Upper lobe of left lung (tissue), 6 donors: ENCODE results near the gene SIGLEC1. TPM values are rescaled to one million over a fixed set of nuclear protein-coding genes. Genes with fewer than 3 reads are reported as not detected.

ENCODE experiments used
- ATAC-seq, 2 donors: fragments of 200-7000 bp; cut with Tn5 transposase; one replicate each; pipeline ENCODE4 v1.9.1; 2022; ENCODE audit warnings: mild to moderate bottlenecking in 2 of 2, moderate library complexity in 2 of 2; ENCODE audit not compliant: low FRiP score in 2 of 2
- DNase-seq, 2 donors: peaks; one replicate each; pipeline ENCODE4 v3.0.0-alpha.2; 2019 to 2020
- H3K27ac ChIP-seq, 4 donors: fragments of 200-600 bp; sonication (generic); one replicate each; pipeline ENCODE4 v1.5.1; 2016 to 2019
- H3K27me3 ChIP-seq, 4 donors: fragments of 200-600 bp; sonication (generic); one replicate each; pipeline ENCODE4 v1.5.1; 2017 to 2019
- H3K36me3 ChIP-seq, 4 donors: fragments of 200-600 bp; sonication (generic); one replicate each; pipeline ENCODE4 v1.5.1; 2016 to 2019
- H3K4me1 ChIP-seq, 4 donors: fragments of 200-600 bp; sonication (generic); one replicate each; pipeline ENCODE4 v1.5.1; 2018 to 2019
- H3K4me3 ChIP-seq, 4 donors: fragments of 200-600 bp; sonication (generic); one replicate each; pipeline ENCODE4 v1.5.1; 2017 to 2019; ENCODE audit warnings: mild to moderate bottlenecking in 2 of 4, moderate library complexity in 1 of 4
- H3K9me3 ChIP-seq, 4 donors: fragments of 200-600 bp; sonication (generic); one replicate each; pipeline ENCODE4 v1.5.1; 2018 to 2019
- EP300 ChIP-seq, 4 donors: sonication (generic); formaldehyde crosslinking; IDR thresholded peaks; one replicate each; pipeline ENCODE4 v1.5.1; 2017; ENCODE audit warnings: antibody characterized with exemption in 4 of 4, control low read depth in 2 of 4
- POLR2A ChIP-seq, 4 donors: fragments of 450-650 bp; IDR thresholded peaks; one replicate each; pipeline ENCODE4 v1.5.1; 2016 to 2017; ENCODE audit warnings: antibody characterized with exemption in 4 of 4, mild to moderate bottlenecking in 2 of 4
- POLR2AphosphoS5 ChIP-seq, 2 donors: sonication (generic); formaldehyde crosslinking; IDR thresholded peaks; one replicate each; pipeline ENCODE4 v1.5.1; 2017; ENCODE audit warnings: antibody characterized with exemption in 2 of 2
- WGBS, 2 donors: methylation state at CpG; one replicate each; pipeline ENCODE4 v1.1.5; 2017 to 2018; 5-methylcytosine and 5-hydroxymethylcytosine counted together
- total RNA-seq, 6 donors: library from RNA; depleted of rRNA in 4 of 6; stranded (reverse); fragments of >200 nt in 4 of 6; gene quantifications; one replicate each; pipeline versions ENCODE4 v1.1.0 to v1.2.1, GENCODE V29; 2016 to 2021
- TF ChIP-seq, protein P1 (sequence below), 6 experiments: fragments of 450-650 bp in 4 of 6; fragments of 200-600 bp in 2 of 6; sonication (generic) in 2 of 6; IDR thresholded peaks; one replicate each; pipeline ENCODE4 v1.5.1; 2016 to 2019; ENCODE audit warnings: antibody characterized with exemption in 6 of 6
- donor health status: DM: no; HTN: no; CAD: no; lungs with moderate emphysema.
- donor health status: DM: no; HTN: yes; CAD: no; lungs with severe emphysema.

Gene SIGLEC1
- total RNA-seq, 6 donors from 2014 or later: 14.4 to 69.9 (median 60.7) TPM

GRCh38 chr20:3678856-3679720 lies 33.3 kb downstream of the SIGLEC1 start:
- DNase-seq (no peak), ATAC-seq (no peak)
- Histone ChIP-seq H3K4me1 (peaks cover 15 to 25% (median 22%) of the 10 kb centered on the region in 4 donors), H3K9me3 (no peaks in the 10 kb centered on the region), H3K27ac (peak overlapping the region; percentile 19 to 65 (median 24)), H3K4me3 (no peak overlapping the region), H3K27me3 (peaks cover 0 to 19% (median 9%) of the 10 kb centered on the region in 4 donors), H3K36me3 (no peaks in the 10 kb centered on the region)
- WGBS, 2 donors: 85 to 87% methylated on average over 14 of the region's 14 CpGs
- TF ChIP-seq EP300 (IDR thresholded peaks at IDR 0.05) (no peak), POLR2A (IDR thresholded peaks at IDR 0.05) (no peak), POLR2AphosphoS5 (IDR thresholded peaks at IDR 0.05) (no peak)
- TF ChIP-seq, protein P1, sequence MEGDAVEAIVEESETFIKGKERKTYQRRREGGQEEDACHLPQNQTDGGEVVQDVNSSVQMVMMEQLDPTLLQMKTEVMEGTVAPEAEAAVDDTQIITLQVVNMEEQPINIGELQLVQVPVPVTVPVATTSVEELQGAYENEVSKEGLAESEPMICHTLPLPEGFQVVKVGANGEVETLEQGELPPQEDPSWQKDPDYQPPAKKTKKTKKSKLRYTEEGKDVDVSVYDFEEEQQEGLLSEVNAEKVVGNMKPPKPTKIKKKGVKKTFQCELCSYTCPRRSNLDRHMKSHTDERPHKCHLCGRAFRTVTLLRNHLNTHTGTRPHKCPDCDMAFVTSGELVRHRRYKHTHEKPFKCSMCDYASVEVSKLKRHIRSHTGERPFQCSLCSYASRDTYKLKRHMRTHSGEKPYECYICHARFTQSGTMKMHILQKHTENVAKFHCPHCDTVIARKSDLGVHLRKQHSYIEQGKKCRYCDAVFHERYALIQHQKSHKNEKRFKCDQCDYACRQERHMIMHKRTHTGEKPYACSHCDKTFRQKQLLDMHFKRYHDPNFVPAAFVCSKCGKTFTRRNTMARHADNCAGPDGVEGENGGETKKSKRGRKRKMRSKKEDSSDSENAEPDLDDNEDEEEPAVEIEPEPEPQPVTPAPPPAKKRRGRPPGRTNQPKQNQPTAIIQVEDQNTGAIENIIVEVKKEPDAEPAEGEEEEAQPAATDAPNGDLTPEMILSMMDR (IDR thresholded peaks at IDR 0.05): no peak

- Histone ChIP-seq H3K9me3 (no peaks in the 10 kb centered on the region), H3K27ac (peak overlapping the region in 2 of 4 donors; percentile 25 to 65), H3K36me3 (no peaks in the 10 kb centered on the region), H3K4me1 (peaks cover 17 to 29% (median 22%) of the 10 kb centered on the region in 4 donors), H3K4me3 (no peak overlapping the region), H3K27me3 (peaks cover 0 to 27% (median 14%) of the 10 kb centered on the region in 4 donors)
- 33 to 63% methylated on average over 1 to 2 of the region's 2 CpGs for WGBS, 2 donors
- DNase-seq: no peak
- no peak for ATAC-seq
- TF ChIP-seq POLR2A (IDR thresholded peaks at IDR 0.05) (no peak), EP300 (IDR thresholded peaks at IDR 0.05) (no peak), POLR2AphosphoS5 (IDR thresholded peaks at IDR 0.05) (no peak)
- TF ChIP-seq, protein P1 (IDR thresholded peaks at IDR 0.05): no peak
These were observed 34.2 kb downstream of the SIGLEC1 start for GRCh38 chr20:3678198-3678597.

DNA sequence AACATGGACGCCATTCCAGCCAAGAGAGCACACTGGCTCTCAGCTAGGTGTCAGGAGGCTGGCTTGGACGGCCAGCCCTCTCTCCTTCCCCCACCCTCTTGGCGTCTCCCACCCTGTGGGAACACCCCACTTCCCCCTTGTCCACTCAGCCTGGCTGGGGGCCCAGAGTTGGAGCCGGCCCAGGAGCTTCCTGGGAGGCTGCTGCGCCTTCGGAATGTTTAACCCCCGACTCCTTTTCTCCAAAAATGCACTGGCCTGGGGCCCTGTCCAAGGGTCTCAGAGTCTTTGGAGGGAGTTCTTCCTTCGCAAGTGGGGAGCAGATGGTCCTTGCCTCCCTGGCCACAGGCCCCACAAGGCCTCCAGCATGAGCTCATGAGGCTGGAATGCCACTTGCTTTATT lies 34.7 kb downstream of the SIGLEC1 start:
- Histone ChIP-seq H3K4me3 (no peak overlapping the region), H3K36me3 (no peaks in the 10 kb centered on the region), H3K4me1 (peaks cover 20 to 34% (median 24%) of the 10 kb centered on the region in 4 donors), H3K27ac (peak overlapping the region in 2 of 4 donors; percentile 25 to 27), H3K9me3 (no peaks in the 10 kb centered on the region), H3K27me3 (peaks cover 0 to 32% (median 17%) of the 10 kb centered on the region in 4 donors)
- WGBS, 2 donors: 43 to 52% methylated on average over 7 to 8 of the region's 8 CpGs
- TF ChIP-seq POLR2A (IDR thresholded peaks at IDR 0.05) (no peak), POLR2AphosphoS5 (IDR thresholded peaks at IDR 0.05) (no peak), EP300 (IDR thresholded peaks at IDR 0.05) (no peak)
- TF ChIP-seq, protein P1 (IDR thresholded peaks at IDR 0.05): no peak
- ATAC-seq: no peak
- peak in 1 of 2 donors; percentile 87 for DNase-seq

GRCh38 chr20:3674995-3675900 lies 37.2 kb downstream of the SIGLEC1 start:
- WGBS, 2 donors: 44 to 47% methylated on average over 13 of the region's 13 CpGs
- H3K4me3 ChIP-seq: no peak overlapping the region
- no peaks in the 10 kb centered on the region for H3K36me3 ChIP-seq
- no peak overlapping the region for H3K27ac ChIP-seq
- TF ChIP-seq POLR2A (IDR thresholded peaks at IDR 0.05): no peak
- TF ChIP-seq, protein P1 (IDR thresholded peaks at IDR 0.05): no peak
- no peak for TF ChIP-seq EP300 (IDR thresholded peaks at IDR 0.05)
- no peak for TF ChIP-seq POLR2AphosphoS5 (IDR thresholded peaks at IDR 0.05)
- peaks cover 11 to 25% (median 16%) of the 10 kb centered on the region in 4 donors for H3K4me1 ChIP-seq
- no peak for DNase-seq
- H3K27me3 ChIP-seq: peaks cover 0 to 32% (median 15%) of the 10 kb centered on the region in 4 donors
- ATAC-seq: no peak
- no peaks in the 10 kb centered on the region for H3K9me3 ChIP-seq
